ENCODE results near the gene SPATA3. TPM values are rescaled to one million over a fixed set of nuclear protein-coding genes. Genes with fewer than 3 reads are reported as not detected.
A peak's percentile ranks its signal among the peaks of the same experiment; 100 is the strongest.

Gene SPATA3
- total RNA-seq, 1 experiment from 2014 or later, result not detected

DNA sequence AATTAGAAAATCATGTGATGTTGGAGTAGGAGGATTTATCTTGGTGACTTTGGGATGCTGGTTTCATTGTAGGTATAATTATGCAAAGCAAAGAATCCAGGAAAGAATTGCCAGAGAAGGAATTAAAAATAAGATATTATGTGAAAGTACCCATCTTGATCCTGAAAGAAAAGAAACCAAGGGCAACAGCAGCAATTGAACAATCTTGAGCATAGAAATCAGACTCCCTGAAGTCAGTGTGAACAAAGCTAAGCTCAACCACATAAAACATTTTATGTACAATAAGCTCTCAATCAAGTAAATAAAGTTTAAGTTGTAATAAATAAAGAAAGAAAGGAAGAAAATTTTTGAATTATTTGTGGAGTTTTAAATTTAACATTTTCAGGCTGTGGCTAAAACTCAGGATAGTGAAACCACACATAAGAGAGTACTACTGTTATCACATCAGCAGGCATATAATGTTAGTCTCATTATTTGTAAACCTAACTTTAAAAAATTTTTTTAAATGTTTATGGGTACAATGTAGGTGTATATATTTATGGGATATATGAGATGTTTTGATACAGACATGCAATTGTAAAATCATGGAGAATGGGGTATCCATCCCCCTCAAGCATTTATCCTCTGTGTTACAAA is 38.0 kb upstream of the SPATA3 start:
- H3K27me3 ChIP-seq (ENCODE audit: low read length), result no peaks in the 10 kb centered on the region
- H4K20me1 ChIP-seq (ENCODE audit: low read length), result no peaks in the 10 kb centered on the region
- DNase-seq, result no peak
- CTCF ChIA-PET, result no interaction called here
- peak overlapping the region; percentile 90 for H3K4me2 ChIP-seq (ENCODE audit: low read length)
- ATAC-seq, result no peak
- H3K9ac ChIP-seq (ENCODE audit: low read length), result peak overlapping the region; percentile 46
- no peak overlapping the region for H3K27ac ChIP-seq (ENCODE audit: low read length)
- no peaks in the 10 kb centered on the region for H3F3A ChIP-seq (ENCODE audit: low read length, unreplicated experiment)
- no TSS peak for BruUV-seq (replicated peaks)
- H3K9me3 ChIP-seq (ENCODE audit: low read length), result no peaks in the 10 kb centered on the region
- H2AFZ ChIP-seq (ENCODE audit: low read length), result peak overlapping the region; percentile 85
- H3K9me2 ChIP-seq (replicated peaks; ENCODE audit: low read length), result no peaks in the 10 kb centered on the region
- TF ChIP-seq EZH2 (IDR thresholded peaks at IDR 0.05; ENCODE audit: low read length, unreplicated experiment) (no peak), CTCF (conservative IDR thresholded peaks at IDR 0.05; ENCODE audit: low read depth, low read length) (no peak), EZH2phosphoT487 (IDR thresholded peaks at IDR 0.05; ENCODE audit: borderline replicate concordance, low read length) (no peak)
- H3K36me3 ChIP-seq (ENCODE audit: low read depth, low read length), result no peaks in the 10 kb centered on the region
- POLR2A ChIA-PET (ENCODE audit: unreplicated experiment), result no interaction called here
- no peaks in the 10 kb centered on the region for H3K79me2 ChIP-seq (ENCODE audit: low read length)
- H3K4me1 ChIP-seq (ENCODE audit: insufficient read depth, low read length), result 0 out of 2 replicates have a peak, but pooled peaks cover 13% of the 10 kb centered on the region
- intact Hi-C loops (cut with micrococcal nuclease), result no loop called here
- H3K4me3 ChIP-seq (ENCODE audit: low read length), result peak overlapping the region; percentile 68

- no peaks in the 10 kb centered on the region for H3K27me3 ChIP-seq (ENCODE audit: low read length)
- H3K9me3 ChIP-seq (ENCODE audit: low read length), result no peaks in the 10 kb centered on the region
- no peak for ATAC-seq
- H3K36me3 ChIP-seq (ENCODE audit: low read depth, low read length), result no peaks in the 10 kb centered on the region
- H3F3A ChIP-seq (ENCODE audit: low read length, unreplicated experiment), result no peaks in the 10 kb centered on the region
- 0 out of 2 replicates have a peak, but pooled peaks cover 13% of the 10 kb centered on the region for H3K4me1 ChIP-seq (ENCODE audit: insufficient read depth, low read length)
- H3K4me3 ChIP-seq (ENCODE audit: low read length), result no peak overlapping the region
- no peak overlapping the region for H3K4me2 ChIP-seq (ENCODE audit: low read length)
- DNase-seq, result no peak
- H3K27ac ChIP-seq (ENCODE audit: low read length), result no peak overlapping the region
- no peaks in the 10 kb centered on the region for H3K79me2 ChIP-seq (ENCODE audit: low read length)
- intact Hi-C loops (cut with micrococcal nuclease), result no loop called here
- TF ChIP-seq EZH2phosphoT487 (IDR thresholded peaks at IDR 0.05; ENCODE audit: borderline replicate concordance, low read length), result no peak
- no peak for TF ChIP-seq EZH2 (IDR thresholded peaks at IDR 0.05; ENCODE audit: low read length, unreplicated experiment)
- TF ChIP-seq CTCF (conservative IDR thresholded peaks at IDR 0.05; ENCODE audit: low read depth, low read length), result no peak
- H3K9ac ChIP-seq (ENCODE audit: low read length), result no peak overlapping the region
- no peaks in the 10 kb centered on the region for H4K20me1 ChIP-seq (ENCODE audit: low read length)
- CTCF ChIA-PET, result no interaction called here
- H2AFZ ChIP-seq (ENCODE audit: low read length), result no peak overlapping the region
- no peaks in the 10 kb centered on the region for H3K9me2 ChIP-seq (replicated peaks; ENCODE audit: low read length)
- POLR2A ChIA-PET (ENCODE audit: unreplicated experiment), result no interaction called here
- no TSS peak for BruUV-seq (replicated peaks)
Measured at GRCh38 chr2:230958820-230959756, 36.8 kb upstream of the SPATA3 start.

All from PC-3 (cell line).